ENCODE results near the gene EMP1. TPM values are rescaled to one million over a fixed set of nuclear protein-coding genes. Genes with fewer than 3 reads are reported as not detected.

Gene EMP1
- total RNA-seq, 4 donors from 2014 or later, result 569 to 2,226 (median 1,259) TPM

DNA sequence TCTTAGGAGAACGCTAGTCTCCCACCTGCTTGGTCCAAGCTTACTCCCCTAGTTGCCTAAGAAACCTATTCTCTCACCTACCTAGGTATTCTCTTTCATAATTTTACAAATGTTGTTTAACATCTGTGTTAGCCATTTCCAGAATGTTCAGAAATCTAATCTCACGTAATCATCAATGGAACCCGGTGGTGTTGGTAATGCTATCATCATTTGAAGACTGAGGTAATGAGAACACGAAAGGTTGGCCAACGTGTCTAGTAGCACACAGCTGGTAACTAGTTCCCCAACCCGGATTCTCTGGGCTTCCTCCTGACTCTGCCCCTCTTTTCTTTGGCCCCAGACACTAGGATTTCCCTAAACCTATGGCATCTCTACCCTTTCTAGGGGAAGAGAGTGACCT is 43.8 kb upstream of the EMP1 start:
- H3K27me3 ChIP-seq, result no peaks in the 10 kb centered on the region
- H3K4me3 ChIP-seq, result no peak overlapping the region
- no peaks in the 10 kb centered on the region for H3K36me3 ChIP-seq
- H3K27ac ChIP-seq, result no peak overlapping the region
- 92% methylated on average over 6 of the region's 6 CpGs for WGBS
- peaks cover 48% of the 10 kb centered on the region for H3K4me1 ChIP-seq
- no peak for DNase-seq (ENCODE audit: low spot score in 2 of 2)
- no peak for TF ChIP-seq EP300 (IDR thresholded peaks at IDR 0.05)
- TF ChIP-seq, protein P1, sequence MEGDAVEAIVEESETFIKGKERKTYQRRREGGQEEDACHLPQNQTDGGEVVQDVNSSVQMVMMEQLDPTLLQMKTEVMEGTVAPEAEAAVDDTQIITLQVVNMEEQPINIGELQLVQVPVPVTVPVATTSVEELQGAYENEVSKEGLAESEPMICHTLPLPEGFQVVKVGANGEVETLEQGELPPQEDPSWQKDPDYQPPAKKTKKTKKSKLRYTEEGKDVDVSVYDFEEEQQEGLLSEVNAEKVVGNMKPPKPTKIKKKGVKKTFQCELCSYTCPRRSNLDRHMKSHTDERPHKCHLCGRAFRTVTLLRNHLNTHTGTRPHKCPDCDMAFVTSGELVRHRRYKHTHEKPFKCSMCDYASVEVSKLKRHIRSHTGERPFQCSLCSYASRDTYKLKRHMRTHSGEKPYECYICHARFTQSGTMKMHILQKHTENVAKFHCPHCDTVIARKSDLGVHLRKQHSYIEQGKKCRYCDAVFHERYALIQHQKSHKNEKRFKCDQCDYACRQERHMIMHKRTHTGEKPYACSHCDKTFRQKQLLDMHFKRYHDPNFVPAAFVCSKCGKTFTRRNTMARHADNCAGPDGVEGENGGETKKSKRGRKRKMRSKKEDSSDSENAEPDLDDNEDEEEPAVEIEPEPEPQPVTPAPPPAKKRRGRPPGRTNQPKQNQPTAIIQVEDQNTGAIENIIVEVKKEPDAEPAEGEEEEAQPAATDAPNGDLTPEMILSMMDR (IDR thresholded peaks at IDR 0.05), result no peak
- no peak for TF ChIP-seq POLR2AphosphoS5 (IDR thresholded peaks at IDR 0.05)
- no peak for TF ChIP-seq POLR2A (IDR thresholded peaks at IDR 0.05)
- no peaks in the 10 kb centered on the region for H3K9me3 ChIP-seq

DNA sequence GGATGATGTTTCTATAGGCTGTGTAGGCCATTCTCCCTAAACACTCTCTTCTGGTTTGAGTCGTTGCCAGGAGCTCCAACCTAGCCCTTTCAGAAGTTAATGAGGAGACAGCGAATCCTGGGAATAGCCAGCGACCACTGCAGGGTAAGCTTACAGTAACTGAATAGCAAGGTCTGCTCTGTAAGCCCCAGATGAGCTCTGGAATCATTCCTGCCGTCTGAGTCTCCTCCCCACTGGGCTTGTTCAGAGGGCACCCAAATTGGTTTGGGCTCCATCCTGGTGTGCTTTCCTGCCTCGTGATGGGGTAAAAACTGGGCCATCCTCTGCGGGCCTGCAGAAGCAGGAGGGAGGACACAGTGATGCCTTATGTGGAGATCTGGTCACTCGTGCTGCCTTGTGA is 43.3 kb upstream of the EMP1 start:
- WGBS, result 79% methylated on average over 7 of the region's 7 CpGs
- Histone ChIP-seq H3K9me3 (no peaks in the 10 kb centered on the region), H3K4me3 (no peak overlapping the region)

GRCh38 chr12:13154027-13154538 is 42.4 kb upstream of the EMP1 start:
- H3K27ac ChIP-seq, result peak overlapping the region; percentile 39
- H3K9me3 ChIP-seq, result no peaks in the 10 kb centered on the region
- no peaks in the 10 kb centered on the region for H3K27me3 ChIP-seq
- H3K4me1 ChIP-seq, result peaks cover 36% of the 10 kb centered on the region
- DNase-seq (ENCODE audit: low spot score in 2 of 2), result no peak
- no peaks in the 10 kb centered on the region for H3K36me3 ChIP-seq
- H3K4me3 ChIP-seq, result no peak overlapping the region
- no peak for TF ChIP-seq POLR2A (IDR thresholded peaks at IDR 0.05)
- TF ChIP-seq, protein P1 (IDR thresholded peaks at IDR 0.05), result no peak
- no peak for TF ChIP-seq POLR2AphosphoS5 (IDR thresholded peaks at IDR 0.05)
- TF ChIP-seq EP300 (IDR thresholded peaks at IDR 0.05), result no peak
- 18% methylated on average over 3 of the region's 3 CpGs for whole genome bisulfite sequencing

More for the DNA sequence above, 43.3 kb upstream of the EMP1 start:
- TF ChIP-seq EP300 (IDR thresholded peaks at IDR 0.05), result no peak
- no peak for TF ChIP-seq POLR2A (IDR thresholded peaks at IDR 0.05)
- TF ChIP-seq POLR2AphosphoS5 (IDR thresholded peaks at IDR 0.05), result no peak
- TF ChIP-seq, protein P1 (IDR thresholded peaks at IDR 0.05), result no peak
- DNase-seq (ENCODE audit: low spot score in 2 of 2), result no peak
- no peaks in the 10 kb centered on the region for H3K36me3 ChIP-seq
- H3K27ac ChIP-seq, result no peak overlapping the region
- H3K27me3 ChIP-seq, result no peaks in the 10 kb centered on the region
- H3K4me1 ChIP-seq, result peaks cover 43% of the 10 kb centered on the region

DNA sequence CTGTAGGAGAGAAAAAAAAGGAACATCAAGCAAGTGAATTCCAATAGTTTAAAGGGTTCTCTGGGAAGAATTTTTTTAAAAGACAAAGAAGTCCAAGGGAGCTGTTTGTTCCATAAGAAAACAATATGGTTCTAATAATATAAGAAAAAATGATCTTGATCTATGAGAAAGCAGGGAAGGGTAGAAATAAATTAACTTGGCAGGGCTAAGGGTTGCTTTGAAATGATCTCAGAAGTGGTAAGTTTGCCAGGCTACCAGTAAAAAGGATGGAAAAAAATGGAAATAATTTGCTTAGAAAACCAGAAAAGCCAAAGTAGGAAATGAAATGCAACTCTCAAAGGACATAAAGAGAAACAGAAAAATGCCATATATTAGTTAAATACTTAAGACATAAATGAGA is 41.7 kb upstream of the EMP1 start:
- no peaks in the 10 kb centered on the region for H3K36me3 ChIP-seq
- no peak overlapping the region for H3K27ac ChIP-seq
- TF ChIP-seq EP300 (IDR thresholded peaks at IDR 0.05) (no peak), POLR2AphosphoS5 (IDR thresholded peaks at IDR 0.05) (no peak), POLR2A (IDR thresholded peaks at IDR 0.05) (no peak)
- TF ChIP-seq, protein P1 (IDR thresholded peaks at IDR 0.05), result no peak
- H3K27me3 ChIP-seq, result no peaks in the 10 kb centered on the region
- no peaks in the 10 kb centered on the region for H3K9me3 ChIP-seq
- DNase-seq (ENCODE audit: low spot score in 2 of 2), result no peak
- H3K4me1 ChIP-seq, result peaks cover 33% of the 10 kb centered on the region
- H3K4me3 ChIP-seq, result no peak overlapping the region

GRCh38 chr12:13156277-13156676 is 40.2 kb upstream of the EMP1 start:
- Histone ChIP-seq H3K4me1 (peaks cover 33% of the 10 kb centered on the region), H3K27me3 (no peaks in the 10 kb centered on the region), H3K27ac (no peak overlapping the region), H3K36me3 (no peaks in the 10 kb centered on the region), H3K9me3 (no peaks in the 10 kb centered on the region), H3K4me3 (no peak overlapping the region)
- no peak for TF ChIP-seq POLR2A (IDR thresholded peaks at IDR 0.05)
- no peak for TF ChIP-seq EP300 (IDR thresholded peaks at IDR 0.05)
- no peak for TF ChIP-seq POLR2AphosphoS5 (IDR thresholded peaks at IDR 0.05)
- TF ChIP-seq, protein P1 (IDR thresholded peaks at IDR 0.05), result no peak
- no peak for DNase-seq (ENCODE audit: low spot score in 2 of 2)
- WGBS, result 66% methylated on average over 2 of the region's 2 CpGs
